ENCODE results near the gene ATF2.
"Not testable (repeated sequence)": the region's sequence is repeated elsewhere in the genome, so short reads cannot be mapped to it uniquely, and the experiment has no call there.

The ATF2 gene

DNA sequence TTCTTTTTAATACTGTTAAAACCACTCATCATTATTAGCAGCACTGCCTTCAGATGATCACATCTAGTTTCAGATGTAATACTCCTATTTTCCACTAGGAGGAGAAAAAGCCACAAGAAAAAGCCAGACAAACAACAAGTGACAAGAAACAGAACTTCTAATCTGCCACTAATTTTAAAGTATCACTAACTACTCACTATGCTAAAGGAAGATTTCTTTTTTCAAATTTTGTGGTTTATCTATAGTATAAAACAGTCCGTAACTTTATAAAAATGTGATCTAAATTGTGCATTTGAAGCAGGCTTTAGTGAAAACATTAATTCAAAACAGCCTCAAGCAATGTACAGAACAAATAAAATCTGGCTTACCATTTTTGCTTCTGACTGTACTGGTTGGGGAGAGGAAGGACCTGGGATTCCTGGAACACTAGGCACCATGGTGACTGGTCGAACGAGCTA is 56.8 kb downstream of the ATF2 start:
- Mint-ChIP-seq H3K4me1 (no peaks in the 10 kb centered on the region), H3K9me3 (no peaks in the 10 kb centered on the region), H3K36me3 (ENCODE audit: insufficient read depth) (peaks cover 41% of the 10 kb centered on the region), H3K27ac (ENCODE audit: low read depth) (no peak overlapping the region), H3K4me3 (no peak overlapping the region), H3K27me3 (no peaks in the 10 kb centered on the region)
- DNase-seq (ENCODE audit: low spot score in 2 of 2) (no peak), ATAC-seq (replicated peaks; ENCODE audit: extremely low read depth, poor library complexity, severe bottlenecking) (peak; percentile 56)

DNA sequence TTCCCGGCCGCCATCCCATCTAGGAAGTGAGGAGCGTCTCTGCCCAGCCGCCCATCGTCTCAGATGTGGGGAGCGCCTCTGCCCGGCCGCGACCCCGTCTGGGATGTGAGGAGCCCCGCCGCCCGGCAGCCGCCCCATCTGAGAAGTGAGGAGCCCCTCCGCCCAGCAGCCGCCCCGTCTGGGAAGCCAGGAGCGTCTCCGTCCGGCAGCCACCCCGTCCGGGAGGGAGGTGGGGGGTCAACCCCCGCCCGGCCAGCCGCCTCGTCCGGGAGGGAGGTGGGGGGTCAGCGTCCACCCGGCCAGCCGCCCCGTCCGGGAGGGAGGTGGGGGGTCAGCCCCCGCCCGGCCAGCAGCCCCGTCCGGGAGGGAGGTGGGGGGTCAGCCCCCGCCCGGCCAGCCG is 59.9 kb downstream of the ATF2 start:
- not testable (repeated sequence) for H3K27me3 Mint-ChIP-seq; H3K4me1 Mint-ChIP-seq; H3K27ac Mint-ChIP-seq (ENCODE audit: low read depth); DNase-seq (ENCODE audit: low spot score in 2 of 2); H3K9me3 Mint-ChIP-seq; H3K4me3 Mint-ChIP-seq; ATAC-seq (replicated peaks; ENCODE audit: extremely low read depth, poor library complexity, severe bottlenecking)
- peaks cover 32% of the 10 kb centered on the region for H3K36me3 Mint-ChIP-seq (ENCODE audit: insufficient read depth)

DNA sequence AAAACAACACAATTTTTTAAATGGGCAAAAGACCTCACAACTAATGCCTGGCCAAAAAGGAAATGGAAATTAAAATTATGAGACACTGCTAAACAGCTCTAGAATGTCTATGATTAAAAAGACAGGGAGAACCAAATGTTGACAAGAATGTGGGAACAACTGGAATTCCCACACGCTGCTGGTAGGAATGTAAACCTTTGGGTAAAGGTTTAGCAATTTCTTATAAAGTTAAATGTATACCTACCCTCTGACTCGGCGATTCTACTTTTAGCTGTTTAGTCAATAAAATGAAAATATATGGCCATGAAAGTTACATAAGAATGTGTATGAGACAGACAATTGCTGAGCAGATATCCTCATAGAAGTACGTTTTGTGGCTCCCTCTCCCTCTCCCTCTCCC is 60.9 kb downstream of the ATF2 start:
- Mint-ChIP-seq H3K9me3 (no peaks in the 10 kb centered on the region), H3K27ac (ENCODE audit: low read depth) (no peak overlapping the region), H3K4me3 (no peak overlapping the region), H3K27me3 (no peaks in the 10 kb centered on the region), H3K4me1 (no peaks in the 10 kb centered on the region), H3K36me3 (ENCODE audit: insufficient read depth) (peaks cover 32% of the 10 kb centered on the region)
- DNase-seq (ENCODE audit: low spot score in 2 of 2) (no peak), ATAC-seq (replicated peaks; ENCODE audit: extremely low read depth, poor library complexity, severe bottlenecking) (no peak)

DNA sequence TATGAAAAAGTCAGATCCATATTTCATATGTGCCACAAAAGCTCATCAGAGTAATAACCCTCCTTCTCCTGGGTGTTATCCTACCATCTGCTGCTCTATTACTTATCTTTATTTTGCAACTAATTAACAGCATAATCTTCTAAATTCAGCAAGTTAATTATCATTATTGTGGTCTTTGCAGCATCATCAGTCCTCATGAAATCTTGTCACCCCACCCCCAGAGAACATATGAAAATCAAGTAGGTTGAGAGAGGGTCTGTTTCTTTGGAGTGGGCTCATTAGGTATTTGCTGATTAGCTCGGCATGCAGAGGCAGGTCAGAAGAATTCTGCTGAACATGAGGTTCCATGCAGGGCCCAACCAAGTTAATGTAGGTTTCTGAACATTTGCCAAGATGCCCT is 64.8 kb downstream of the ATF2 start:
- H3K9me3 Mint-ChIP-seq, result no peaks in the 10 kb centered on the region
- no peaks in the 10 kb centered on the region for H3K4me1 Mint-ChIP-seq
- H3K4me3 Mint-ChIP-seq, result no peak overlapping the region
- H3K27me3 Mint-ChIP-seq, result no peaks in the 10 kb centered on the region
- H3K27ac Mint-ChIP-seq (ENCODE audit: low read depth), result no peak overlapping the region
- ATAC-seq (replicated peaks; ENCODE audit: extremely low read depth, poor library complexity, severe bottlenecking), result no peak
- DNase-seq (ENCODE audit: low spot score in 2 of 2), result no peak
- peaks cover 26% of the 10 kb centered on the region for H3K36me3 Mint-ChIP-seq (ENCODE audit: insufficient read depth)

DNA sequence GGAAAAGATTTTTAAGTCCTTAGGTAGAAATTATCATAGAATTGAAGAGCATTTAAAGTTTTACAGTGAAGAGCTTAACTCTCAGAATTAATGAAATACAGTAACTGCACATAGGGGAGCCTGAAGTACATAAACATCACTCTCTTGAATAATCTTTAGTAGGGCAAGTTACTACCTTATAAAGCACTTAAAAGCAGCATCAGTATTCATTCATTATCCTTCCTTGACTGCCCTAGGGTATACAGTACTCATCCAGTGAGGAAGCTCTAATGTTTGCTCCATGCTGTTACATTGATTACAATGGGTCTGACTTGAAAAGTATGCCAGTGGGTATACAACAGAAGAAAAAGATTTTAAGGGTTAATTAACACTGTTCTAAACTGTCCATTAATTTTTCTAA is 66.5 kb downstream of the ATF2 start:
- no peaks in the 10 kb centered on the region for H3K9me3 Mint-ChIP-seq
- ATAC-seq (replicated peaks; ENCODE audit: extremely low read depth, poor library complexity, severe bottlenecking) (no peak), DNase-seq (ENCODE audit: low spot score in 2 of 2) (no peak)
- no peak overlapping the region for H3K4me3 Mint-ChIP-seq
- no peaks in the 10 kb centered on the region for H3K4me1 Mint-ChIP-seq
- H3K27me3 Mint-ChIP-seq, result no peaks in the 10 kb centered on the region
- H3K36me3 Mint-ChIP-seq (ENCODE audit: insufficient read depth), result peaks cover 22% of the 10 kb centered on the region
- no peak overlapping the region for H3K27ac Mint-ChIP-seq (ENCODE audit: low read depth)

DNA sequence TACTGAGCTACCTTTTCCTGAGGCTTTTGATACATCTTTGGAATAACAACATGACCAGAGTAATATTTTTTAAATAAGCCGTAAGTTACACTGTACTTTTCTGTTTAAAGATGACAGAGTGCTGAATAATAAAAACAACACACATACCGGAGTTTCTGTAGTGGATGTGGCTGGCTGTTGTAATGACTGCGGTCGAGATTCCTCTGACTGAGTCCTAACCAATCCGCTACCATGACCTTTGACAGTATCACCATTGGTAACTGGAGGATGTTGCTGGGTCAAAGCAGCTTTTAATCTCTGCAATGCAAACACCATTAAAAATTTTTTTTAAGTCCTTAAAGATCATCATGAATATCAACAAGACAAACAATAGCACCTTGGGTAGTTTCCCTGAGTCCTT is 70.7 kb downstream of the ATF2 start:
- no peaks in the 10 kb centered on the region for H3K9me3 Mint-ChIP-seq
- DNase-seq (ENCODE audit: low spot score in 2 of 2), result no peak
- peaks cover 28% of the 10 kb centered on the region for H3K36me3 Mint-ChIP-seq (ENCODE audit: insufficient read depth)
- H3K4me3 Mint-ChIP-seq, result no peak overlapping the region
- no peaks in the 10 kb centered on the region for H3K27me3 Mint-ChIP-seq
- H3K27ac Mint-ChIP-seq (ENCODE audit: low read depth), result no peak overlapping the region
- no peaks in the 10 kb centered on the region for H3K4me1 Mint-ChIP-seq
- no peak for ATAC-seq (replicated peaks; ENCODE audit: extremely low read depth, poor library complexity, severe bottlenecking)

DNA sequence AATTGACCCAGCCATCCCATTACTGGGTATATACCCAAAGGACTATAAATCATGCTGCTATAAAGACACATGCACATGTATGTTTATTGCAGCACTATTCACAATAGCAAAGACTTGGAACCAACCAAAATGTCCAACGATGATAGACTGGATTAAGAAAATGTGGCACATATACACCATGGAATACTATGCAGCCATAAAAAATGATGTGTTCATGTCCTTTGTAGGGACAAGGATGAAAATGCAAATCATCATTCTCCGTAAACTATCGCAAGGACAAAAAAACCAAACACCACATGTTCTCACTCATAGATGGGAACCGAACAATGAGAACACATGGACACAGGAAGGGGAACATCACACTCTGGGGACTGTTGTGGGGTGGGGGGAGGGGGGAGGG is 83.9 kb downstream of the ATF2 start:
- not testable (repeated sequence) for DNase-seq (ENCODE audit: low spot score in 2 of 2); ATAC-seq (replicated peaks; ENCODE audit: extremely low read depth, poor library complexity, severe bottlenecking); H3K27ac Mint-ChIP-seq (ENCODE audit: low read depth); H3K4me1 Mint-ChIP-seq; H3K9me3 Mint-ChIP-seq; H3K27me3 Mint-ChIP-seq; H3K4me3 Mint-ChIP-seq
- peaks cover 36% of the 10 kb centered on the region for H3K36me3 Mint-ChIP-seq (ENCODE audit: insufficient read depth)

DNA sequence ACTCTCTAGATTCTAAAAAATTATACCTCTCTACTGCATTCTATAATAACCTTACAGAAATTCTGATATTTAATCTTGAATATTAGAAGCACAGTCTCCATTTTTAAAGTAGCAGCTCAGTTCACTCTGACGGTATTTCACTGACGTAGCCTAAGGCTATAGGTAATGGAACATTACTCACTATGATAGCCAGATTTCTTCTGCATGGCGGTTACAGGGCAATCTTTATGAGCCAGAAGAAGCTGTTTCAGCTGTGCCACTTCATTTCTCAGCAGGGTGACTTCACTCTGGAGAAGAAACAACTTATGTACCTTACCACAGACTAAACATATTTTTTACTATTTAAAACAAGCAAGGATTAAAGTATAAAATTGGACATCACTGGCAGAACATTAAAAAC is 87.5 kb downstream of the ATF2 start:
- no peak for ATAC-seq (replicated peaks; ENCODE audit: extremely low read depth, poor library complexity, severe bottlenecking)
- no peaks in the 10 kb centered on the region for H3K27me3 Mint-ChIP-seq
- H3K36me3 Mint-ChIP-seq (ENCODE audit: insufficient read depth), result peaks cover 46% of the 10 kb centered on the region
- H3K27ac Mint-ChIP-seq (ENCODE audit: low read depth), result no peak overlapping the region
- no peak for DNase-seq (ENCODE audit: low spot score in 2 of 2)
- no peaks in the 10 kb centered on the region for H3K9me3 Mint-ChIP-seq
- H3K4me1 Mint-ChIP-seq, result no peaks in the 10 kb centered on the region
- no peak overlapping the region for H3K4me3 Mint-ChIP-seq

DNA sequence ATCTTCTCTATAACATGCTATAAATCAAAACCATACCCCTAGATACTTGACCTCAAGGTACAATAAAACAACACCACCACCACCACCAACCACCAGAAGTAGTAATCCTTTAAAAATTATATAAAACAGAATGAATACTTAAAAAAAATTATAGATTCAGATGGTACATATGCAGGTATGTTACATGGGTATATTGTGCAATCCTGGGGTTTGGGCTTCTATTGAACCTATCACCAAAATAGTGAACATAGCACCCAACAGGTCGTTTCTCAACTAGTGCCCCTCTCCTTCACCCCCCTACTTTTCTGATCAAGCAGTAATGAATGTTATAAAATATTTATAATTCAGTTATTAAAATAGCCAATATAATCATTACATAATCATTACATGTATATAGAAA is 91.7 kb downstream of the ATF2 start:
- Mint-ChIP-seq H3K4me3 (no peak overlapping the region), H3K27ac (ENCODE audit: low read depth) (no peak overlapping the region), H3K9me3 (no peaks in the 10 kb centered on the region), H3K27me3 (no peaks in the 10 kb centered on the region), H3K36me3 (ENCODE audit: insufficient read depth) (peaks cover 43% of the 10 kb centered on the region), H3K4me1 (no peaks in the 10 kb centered on the region)
- ATAC-seq (replicated peaks; ENCODE audit: extremely low read depth, poor library complexity, severe bottlenecking) (no peak), DNase-seq (ENCODE audit: low spot score in 2 of 2) (no peak)

DNA sequence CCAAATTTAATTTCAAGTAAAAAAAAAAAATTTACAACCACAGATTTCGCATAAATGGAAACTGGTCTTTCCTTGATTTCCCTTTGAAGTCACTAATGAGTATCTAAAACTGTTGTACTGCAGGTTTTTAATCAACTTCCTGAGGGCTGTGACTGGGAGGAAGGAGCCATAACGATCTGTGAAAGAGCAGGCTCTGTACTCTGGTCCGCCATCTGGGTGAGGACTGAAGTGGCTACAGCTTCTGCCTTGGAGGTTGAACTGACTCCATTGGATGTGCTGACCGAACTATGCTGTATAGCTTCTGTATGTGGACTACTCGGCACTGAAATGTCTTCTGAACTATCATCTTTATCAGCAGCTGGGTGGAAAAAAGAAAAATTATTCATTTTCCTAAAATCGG is 93.5 kb downstream of the ATF2 start:
- no peak for DNase-seq (ENCODE audit: low spot score in 2 of 2)
- Mint-ChIP-seq H3K27ac (ENCODE audit: low read depth) (no peak overlapping the region), H3K36me3 (ENCODE audit: insufficient read depth) (peaks cover 35% of the 10 kb centered on the region), H3K4me1 (no peaks in the 10 kb centered on the region), H3K4me3 (no peak overlapping the region), H3K27me3 (no peaks in the 10 kb centered on the region), H3K9me3 (no peaks in the 10 kb centered on the region)
- ATAC-seq (replicated peaks; ENCODE audit: extremely low read depth, poor library complexity, severe bottlenecking), result no peak

DNA sequence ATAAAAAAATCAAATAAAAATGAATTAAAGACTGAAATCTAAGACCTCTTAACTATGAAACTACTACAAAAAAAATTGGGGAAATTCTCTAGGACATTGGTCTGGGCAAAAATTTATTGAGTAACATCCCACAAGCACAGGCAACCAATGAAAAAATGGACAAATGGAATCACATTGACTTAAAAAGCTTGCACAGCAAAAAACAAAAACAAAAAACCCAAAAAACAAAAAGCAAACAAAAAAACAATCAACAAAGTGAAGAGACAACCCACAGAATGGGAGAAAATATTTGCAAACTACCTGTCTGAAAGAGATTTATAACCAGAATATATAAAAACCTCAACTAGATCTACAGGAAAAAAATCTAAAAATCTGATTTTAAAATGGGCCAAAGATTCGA is 99.5 kb downstream of the ATF2 start:
- no peaks in the 10 kb centered on the region for H3K27me3 Mint-ChIP-seq
- peaks cover 12% of the 10 kb centered on the region for H3K36me3 Mint-ChIP-seq (ENCODE audit: insufficient read depth)
- ATAC-seq (replicated peaks; ENCODE audit: extremely low read depth, poor library complexity, severe bottlenecking), result no peak

DNA sequence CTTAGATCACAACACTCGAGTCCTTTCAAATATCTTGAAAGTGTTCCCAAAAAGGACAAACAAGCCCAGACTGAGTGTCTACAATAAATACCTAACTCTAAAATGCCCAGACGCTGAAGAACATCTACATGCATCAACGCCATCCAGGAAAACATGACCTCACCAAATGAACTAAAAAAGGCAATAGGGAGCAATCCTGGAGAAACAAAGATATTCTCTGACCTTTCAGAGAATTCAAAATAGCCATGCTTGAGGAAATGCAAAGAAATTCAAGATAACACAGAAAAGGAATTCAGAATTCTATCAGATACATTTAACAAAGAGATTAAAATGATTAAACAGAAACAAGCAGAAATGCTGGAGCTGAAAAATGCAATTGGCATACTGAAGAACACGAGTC is 101.6 kb downstream of the ATF2 start:
- Mint-ChIP-seq H3K4me3 (no peak overlapping the region), H3K27ac (ENCODE audit: low read depth) (no peak overlapping the region), H3K27me3 (no peaks in the 10 kb centered on the region), H3K9me3 (no peaks in the 10 kb centered on the region), H3K4me1 (peaks cover 11% of the 10 kb centered on the region), H3K36me3 (ENCODE audit: insufficient read depth) (peaks cover 7% of the 10 kb centered on the region)
- DNase-seq (ENCODE audit: low spot score in 2 of 2) (no peak), ATAC-seq (replicated peaks; ENCODE audit: extremely low read depth, poor library complexity, severe bottlenecking) (no peak)

More for the DNA sequence above, 99.5 kb downstream of the ATF2 start:
- H3K27ac Mint-ChIP-seq (ENCODE audit: low read depth), result no peak overlapping the region
- no peak overlapping the region for H3K4me3 Mint-ChIP-seq
- no peaks in the 10 kb centered on the region for H3K9me3 Mint-ChIP-seq
- peaks cover 11% of the 10 kb centered on the region for H3K4me1 Mint-ChIP-seq
- no peak for DNase-seq (ENCODE audit: low spot score in 2 of 2)

DNA sequence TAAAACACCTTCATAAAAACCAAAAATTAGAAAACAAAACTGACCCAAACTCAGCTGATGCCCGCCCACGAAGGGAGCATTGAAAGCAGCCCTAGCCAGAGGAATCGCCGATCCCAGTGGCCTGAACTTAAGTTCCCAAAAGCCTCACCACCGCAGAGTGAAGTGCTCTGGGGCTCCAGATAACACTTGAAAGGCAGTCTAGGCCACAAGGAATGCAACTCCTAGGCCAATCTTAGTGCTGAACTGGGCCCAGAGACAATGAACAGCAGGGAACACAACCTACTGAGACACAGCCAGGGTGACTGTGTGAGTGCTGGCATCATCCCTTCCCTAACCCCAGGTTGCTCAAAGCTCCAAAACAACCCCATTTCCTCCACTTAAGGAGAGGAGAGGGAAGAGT is 103.2 kb downstream of the ATF2 start:
- peaks cover 7% of the 10 kb centered on the region for H3K36me3 Mint-ChIP-seq (ENCODE audit: insufficient read depth)
- peaks cover 11% of the 10 kb centered on the region for H3K4me1 Mint-ChIP-seq
- H3K27ac Mint-ChIP-seq (ENCODE audit: low read depth), result no peak overlapping the region
- H3K4me3 Mint-ChIP-seq, result no peak overlapping the region
- ATAC-seq (replicated peaks; ENCODE audit: extremely low read depth, poor library complexity, severe bottlenecking) (no peak), DNase-seq (ENCODE audit: low spot score in 2 of 2) (no peak)
- H3K9me3 Mint-ChIP-seq, result no peaks in the 10 kb centered on the region
- no peaks in the 10 kb centered on the region for H3K27me3 Mint-ChIP-seq

DNA sequence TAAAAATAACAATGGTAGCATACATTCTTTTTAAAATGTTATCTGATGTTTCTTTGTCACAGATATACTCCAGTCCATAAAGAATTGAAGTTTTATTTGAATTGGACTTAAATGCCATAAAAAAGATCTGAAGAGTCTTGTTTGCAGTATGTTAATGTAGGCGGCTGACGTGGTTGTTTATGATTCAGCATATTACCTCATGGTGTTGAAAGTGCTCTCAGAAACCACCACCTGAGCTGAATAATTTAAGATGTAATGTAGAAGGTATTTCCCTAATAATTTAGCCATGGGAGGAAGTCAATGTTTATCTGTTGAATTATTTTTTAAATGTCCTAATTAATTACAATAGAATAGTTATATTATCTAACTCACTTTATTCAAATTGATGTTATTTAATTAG is 104.3 kb downstream of the ATF2 start:
- peaks cover 10% of the 10 kb centered on the region for H3K36me3 Mint-ChIP-seq (ENCODE audit: insufficient read depth)
- H3K27me3 Mint-ChIP-seq, result no peaks in the 10 kb centered on the region
- no peaks in the 10 kb centered on the region for H3K9me3 Mint-ChIP-seq
- no peak overlapping the region for H3K27ac Mint-ChIP-seq (ENCODE audit: low read depth)
- ATAC-seq (replicated peaks; ENCODE audit: extremely low read depth, poor library complexity, severe bottlenecking), result no peak
- H3K4me1 Mint-ChIP-seq, result peaks cover 5% of the 10 kb centered on the region
- H3K4me3 Mint-ChIP-seq, result no peak overlapping the region
- DNase-seq (ENCODE audit: low spot score in 2 of 2), result no peak

Measured in central memory CD8-positive, alpha-beta T cell (primary cell).